GM18526 (cell line): ENCODE results near the gene MSH6.

Source experiments
- POLR2A ChIP-seq: IDR thresholded peaks from 3 replicates; pipeline ENCODE4 v1.6.1; 2011; ENCODE audit not compliant: insufficient read length; ENCODE audit errors: extremely low read depth

The MSH6 gene, protein sequence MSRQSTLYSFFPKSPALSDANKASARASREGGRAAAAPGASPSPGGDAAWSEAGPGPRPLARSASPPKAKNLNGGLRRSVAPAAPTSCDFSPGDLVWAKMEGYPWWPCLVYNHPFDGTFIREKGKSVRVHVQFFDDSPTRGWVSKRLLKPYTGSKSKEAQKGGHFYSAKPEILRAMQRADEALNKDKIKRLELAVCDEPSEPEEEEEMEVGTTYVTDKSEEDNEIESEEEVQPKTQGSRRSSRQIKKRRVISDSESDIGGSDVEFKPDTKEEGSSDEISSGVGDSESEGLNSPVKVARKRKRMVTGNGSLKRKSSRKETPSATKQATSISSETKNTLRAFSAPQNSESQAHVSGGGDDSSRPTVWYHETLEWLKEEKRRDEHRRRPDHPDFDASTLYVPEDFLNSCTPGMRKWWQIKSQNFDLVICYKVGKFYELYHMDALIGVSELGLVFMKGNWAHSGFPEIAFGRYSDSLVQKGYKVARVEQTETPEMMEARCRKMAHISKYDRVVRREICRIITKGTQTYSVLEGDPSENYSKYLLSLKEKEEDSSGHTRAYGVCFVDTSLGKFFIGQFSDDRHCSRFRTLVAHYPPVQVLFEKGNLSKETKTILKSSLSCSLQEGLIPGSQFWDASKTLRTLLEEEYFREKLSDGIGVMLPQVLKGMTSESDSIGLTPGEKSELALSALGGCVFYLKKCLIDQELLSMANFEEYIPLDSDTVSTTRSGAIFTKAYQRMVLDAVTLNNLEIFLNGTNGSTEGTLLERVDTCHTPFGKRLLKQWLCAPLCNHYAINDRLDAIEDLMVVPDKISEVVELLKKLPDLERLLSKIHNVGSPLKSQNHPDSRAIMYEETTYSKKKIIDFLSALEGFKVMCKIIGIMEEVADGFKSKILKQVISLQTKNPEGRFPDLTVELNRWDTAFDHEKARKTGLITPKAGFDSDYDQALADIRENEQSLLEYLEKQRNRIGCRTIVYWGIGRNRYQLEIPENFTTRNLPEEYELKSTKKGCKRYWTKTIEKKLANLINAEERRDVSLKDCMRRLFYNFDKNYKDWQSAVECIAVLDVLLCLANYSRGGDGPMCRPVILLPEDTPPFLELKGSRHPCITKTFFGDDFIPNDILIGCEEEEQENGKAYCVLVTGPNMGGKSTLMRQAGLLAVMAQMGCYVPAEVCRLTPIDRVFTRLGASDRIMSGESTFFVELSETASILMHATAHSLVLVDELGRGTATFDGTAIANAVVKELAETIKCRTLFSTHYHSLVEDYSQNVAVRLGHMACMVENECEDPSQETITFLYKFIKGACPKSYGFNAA (N-terminal part only)

DNA sequence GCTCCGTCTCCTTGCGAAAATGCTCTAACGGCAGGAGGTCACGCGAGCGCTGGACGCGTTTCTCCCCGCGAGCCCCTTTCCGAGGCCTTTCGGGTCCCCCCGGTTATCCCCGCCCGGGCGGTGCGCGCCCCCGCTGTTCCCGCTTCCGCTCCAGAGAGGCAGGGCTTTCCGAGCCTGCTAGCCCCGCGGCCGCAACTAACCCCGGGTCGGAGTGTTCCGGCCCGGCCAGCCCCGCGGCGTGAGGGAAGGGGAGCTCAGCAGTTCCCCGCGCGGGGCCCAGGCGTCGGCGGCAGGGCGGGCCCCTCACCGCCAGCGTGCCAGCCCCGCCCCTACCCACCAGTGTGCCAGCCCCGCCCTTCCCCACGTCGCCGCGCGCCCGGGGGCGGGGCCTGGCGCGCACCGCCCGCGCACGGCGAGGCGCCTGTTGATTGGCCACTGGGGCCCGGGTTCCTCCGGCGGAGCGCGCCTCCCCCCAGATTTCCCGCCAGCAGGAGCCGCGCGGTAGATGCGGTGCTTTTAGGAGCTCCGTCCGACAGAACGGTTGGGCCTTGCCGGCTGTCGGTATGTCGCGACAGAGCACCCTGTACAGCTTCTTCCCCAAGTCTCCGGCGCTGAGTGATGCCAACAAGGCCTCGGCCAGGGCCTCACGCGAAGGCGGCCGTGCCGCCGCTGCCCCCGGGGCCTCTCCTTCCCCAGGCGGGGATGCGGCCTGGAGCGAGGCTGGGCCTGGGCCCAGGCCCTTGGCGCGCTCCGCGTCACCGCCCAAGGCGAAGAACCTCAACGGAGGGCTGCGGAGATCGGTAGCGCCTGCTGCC lies at the start of gene MSH6:
Gene MSH6 (plus strand): TSS at position 475 of the 815 bp plus-strand sequence. CDS start 89 bp downstream, at position 564.
- peak; percentile 79 for TF ChIP-seq POLR2A

DNA sequence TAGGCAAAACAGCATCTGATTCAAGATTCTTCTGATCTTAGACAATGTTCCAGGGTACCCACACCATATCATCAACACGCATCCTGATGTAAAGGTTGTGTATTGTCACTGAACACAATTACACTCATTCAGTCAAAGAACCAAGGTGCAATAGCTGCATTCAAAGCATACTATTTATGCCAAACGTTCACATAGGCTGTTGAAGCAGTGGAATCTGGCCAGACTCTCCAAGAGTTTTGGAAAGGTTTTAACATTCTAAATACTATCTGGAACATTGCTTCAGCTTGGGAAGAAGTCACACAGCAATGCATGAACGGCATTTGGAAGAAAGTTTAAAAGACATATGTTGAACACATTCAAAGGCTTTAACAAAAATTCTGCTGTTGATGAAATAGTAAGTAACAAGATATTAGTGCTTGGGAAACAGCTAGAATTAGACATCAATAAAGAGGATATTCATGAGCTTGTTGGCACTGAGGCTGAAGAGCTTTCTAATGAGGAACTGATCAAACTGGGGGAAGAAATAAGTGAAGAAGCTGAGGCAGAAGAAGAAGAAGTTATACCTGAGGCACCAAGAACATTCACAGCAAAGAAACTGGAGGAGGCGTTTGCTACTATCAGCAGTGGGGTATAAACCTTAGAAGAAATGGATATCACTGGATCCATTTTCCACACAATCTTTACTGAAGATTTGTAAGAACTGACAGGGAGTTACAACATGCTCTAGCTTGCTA lies 47.6 kb upstream of the MSH6 start:
- TF ChIP-seq POLR2A: no peak

DNA sequence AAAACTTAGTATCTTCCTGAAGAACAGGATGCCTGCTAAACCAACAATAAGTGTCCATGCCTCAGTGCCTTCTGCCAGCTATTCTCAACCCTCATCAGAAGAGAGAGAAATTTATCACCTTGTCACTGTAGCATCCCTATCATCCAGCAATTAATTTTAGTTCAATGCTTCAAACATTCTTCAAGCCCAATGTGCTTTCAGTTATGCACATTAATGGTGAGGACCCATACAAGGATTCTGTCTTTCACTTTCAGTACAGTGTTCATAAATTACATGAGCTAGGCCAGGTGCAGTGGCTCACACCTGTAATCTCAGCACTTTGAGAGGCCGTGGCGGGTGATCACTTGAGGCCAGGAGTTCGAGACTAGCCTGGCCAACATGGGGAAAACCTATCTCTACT lies 47.0 kb upstream of the MSH6 start:
- no peak for TF ChIP-seq POLR2A

DNA sequence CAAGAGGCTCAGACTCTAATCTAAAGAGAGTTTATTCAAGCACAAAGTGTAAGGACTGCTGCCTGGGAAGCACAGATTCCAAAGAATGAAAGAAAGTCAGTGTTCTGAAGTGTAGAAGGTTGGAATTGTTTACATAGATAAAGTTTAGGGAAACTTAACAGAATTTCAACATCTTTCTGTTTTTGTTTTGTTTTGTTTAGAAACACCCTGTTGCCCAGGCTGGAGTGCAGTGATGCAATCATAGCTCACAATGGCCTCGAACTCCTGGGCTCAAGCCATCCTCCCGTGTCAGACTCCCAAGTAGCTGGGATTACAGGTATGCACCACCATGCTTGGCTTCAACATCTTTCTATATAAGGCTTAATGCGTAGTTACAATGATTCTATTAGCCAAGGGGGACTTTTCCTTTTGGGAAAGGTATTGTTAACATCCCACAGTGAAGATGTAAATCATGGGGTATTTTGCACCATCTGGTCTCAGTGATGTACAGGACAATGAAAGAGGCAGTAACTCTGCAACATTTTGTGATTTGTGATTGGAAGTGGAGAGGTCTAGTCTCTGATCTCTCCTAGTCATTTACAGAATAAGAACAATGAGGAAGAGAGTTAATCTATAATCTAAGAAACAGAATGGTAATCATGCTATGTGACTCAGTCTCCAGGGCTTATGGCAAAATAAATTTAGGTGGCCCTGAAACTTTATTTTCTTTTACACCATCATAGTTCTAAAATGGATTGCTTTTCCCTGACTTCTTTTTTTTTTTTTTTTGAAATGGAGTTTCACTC lies 45.6 kb upstream of the MSH6 start:
- no peak for TF ChIP-seq POLR2A

DNA sequence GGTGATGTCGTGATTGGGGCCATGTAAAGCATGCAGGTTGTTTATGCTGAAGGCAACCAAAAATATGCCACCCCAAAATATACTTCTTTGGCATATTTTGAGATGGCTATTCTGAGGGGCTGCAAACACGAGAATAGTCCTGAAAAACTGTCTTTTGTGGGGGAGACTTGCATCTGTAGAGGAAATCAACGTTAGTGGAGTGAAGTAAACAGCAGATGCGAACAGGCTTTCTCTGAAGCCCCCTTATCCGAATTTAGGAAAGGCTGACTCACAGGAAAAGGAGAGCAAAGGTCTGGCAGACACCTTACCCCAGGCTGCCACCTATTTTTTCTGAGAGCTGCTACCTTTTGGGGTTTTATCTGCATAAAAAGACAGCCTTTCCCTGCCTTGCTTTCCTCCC lies 44.6 kb upstream of the MSH6 start:
- TF ChIP-seq POLR2A: no peak

DNA sequence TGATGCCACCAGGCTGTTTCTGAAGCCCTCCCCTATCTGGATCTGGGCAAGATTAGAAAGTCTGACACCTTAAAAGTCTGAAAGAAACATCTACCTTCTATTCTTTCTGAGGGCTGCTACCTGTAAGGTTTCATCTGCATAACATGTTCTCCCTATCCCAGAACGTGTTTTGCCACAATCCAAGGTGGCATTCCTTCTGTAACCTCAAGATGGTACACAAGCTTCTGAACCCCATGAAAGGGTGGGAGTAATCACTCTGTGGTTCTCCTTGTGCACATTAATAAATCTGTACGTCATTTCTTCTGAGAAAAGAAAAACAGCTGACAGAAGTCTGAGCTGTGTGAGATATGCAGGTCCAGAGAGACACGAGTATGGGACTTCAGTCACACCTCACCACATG lies 41.8 kb upstream of the MSH6 start:
- TF ChIP-seq POLR2A: no peak

DNA sequence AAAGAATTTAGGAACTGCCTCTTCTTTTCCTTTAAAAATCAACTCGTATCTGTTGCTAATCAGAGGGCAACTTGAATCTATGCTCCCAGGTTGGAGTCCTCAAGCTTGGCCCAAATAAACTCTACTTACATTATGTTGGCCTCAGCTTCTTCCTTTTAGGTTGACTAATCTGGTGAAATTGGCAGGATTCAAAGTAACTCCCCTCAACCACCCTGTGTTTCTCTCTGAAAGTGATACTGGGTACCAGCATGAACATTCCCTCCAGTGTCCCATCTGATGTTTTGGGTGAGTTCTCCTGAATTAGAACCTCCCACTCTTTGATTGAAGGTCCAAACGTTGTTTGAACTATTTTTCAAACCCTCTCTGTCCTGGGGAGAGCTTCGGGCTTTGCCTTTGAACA lies 41.3 kb upstream of the MSH6 start:
- no peak for TF ChIP-seq POLR2A

DNA sequence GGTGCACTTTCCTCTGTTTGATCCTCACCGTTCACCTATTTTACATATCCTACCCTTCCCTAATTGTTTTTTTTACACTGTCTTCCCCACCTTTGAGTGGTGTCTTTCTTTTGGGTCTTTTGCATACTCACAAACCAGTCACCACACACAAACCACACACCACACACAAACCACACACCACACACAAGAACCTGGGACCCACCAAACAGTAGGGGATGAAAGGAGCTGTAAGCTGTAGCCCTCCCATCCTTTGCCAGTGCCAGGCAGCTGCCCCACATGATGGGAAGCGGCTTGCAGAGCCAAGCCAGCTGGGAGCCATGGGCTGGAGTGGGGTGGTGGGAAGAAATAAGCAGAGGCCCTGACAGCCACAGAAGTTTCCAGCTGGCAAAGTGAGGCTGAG lies 38.9 kb upstream of the MSH6 start:
- no peak for TF ChIP-seq POLR2A

DNA sequence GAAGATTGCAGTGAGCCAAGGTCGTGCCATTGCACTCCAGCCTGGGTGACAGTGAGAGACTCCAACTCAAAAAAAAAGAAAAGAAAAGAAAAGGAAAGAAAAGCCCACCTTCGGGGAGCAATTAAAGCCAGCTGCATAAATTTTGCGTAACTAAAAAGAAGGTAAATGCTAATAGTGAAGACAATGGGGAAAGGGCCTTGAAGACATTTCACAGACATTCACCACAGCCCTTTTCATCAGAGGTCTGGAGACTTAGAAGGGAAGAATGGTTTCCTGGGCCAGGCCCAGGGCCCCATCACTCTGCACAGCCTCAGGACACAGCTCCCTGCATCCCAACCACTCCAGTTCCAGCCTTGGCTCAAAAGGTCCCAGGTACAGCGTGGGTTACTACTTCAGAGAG lies 35.1 kb upstream of the MSH6 start:
- no peak for TF ChIP-seq POLR2A

DNA sequence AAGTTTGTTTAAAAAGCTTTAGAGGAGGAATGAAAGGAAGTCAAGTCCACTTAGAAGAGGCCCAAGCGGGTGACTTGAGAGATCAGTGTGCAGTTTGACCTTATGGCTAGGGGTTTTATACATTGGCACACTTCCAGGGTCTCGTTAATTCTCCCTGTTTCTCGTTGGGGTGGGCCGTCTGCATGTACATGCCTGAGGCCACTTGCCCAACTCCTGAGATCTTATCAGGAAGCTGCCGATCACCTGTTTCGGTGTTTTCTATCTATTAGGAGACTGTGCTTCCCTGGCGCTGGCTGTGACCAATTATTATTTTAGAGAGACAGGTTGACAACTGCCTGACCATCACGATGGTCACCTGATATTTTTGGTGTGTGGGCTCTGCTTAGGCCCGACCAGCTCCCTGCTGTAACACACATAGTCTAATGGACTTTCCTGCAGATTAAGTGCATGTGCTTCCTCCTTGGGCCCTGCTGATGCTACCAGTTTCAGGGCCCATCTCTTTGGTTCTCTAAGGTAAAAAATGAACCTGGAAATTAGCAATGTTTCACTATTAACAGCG lies 31.0 kb upstream of the MSH6 start:
- no peak for TF ChIP-seq POLR2A

DNA sequence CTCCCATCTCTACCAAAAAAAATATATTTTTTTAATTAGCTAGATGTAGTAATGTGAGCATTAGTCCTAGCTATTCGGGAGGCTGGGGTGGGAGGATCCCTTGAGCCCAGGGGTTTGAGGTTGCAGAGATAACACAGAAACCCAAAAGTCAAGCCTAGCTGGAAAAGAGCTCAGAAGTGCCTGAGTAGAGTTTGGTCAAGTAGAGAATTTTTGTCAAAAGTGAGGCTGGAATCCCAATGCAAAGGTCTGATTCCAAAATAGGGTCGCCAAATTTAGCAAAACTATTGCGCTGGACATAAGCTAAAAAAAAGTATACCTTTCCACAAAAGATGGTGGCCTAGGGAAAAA lies 15.5 kb upstream of the MSH6 start:
- TF ChIP-seq POLR2A: no peak

DNA sequence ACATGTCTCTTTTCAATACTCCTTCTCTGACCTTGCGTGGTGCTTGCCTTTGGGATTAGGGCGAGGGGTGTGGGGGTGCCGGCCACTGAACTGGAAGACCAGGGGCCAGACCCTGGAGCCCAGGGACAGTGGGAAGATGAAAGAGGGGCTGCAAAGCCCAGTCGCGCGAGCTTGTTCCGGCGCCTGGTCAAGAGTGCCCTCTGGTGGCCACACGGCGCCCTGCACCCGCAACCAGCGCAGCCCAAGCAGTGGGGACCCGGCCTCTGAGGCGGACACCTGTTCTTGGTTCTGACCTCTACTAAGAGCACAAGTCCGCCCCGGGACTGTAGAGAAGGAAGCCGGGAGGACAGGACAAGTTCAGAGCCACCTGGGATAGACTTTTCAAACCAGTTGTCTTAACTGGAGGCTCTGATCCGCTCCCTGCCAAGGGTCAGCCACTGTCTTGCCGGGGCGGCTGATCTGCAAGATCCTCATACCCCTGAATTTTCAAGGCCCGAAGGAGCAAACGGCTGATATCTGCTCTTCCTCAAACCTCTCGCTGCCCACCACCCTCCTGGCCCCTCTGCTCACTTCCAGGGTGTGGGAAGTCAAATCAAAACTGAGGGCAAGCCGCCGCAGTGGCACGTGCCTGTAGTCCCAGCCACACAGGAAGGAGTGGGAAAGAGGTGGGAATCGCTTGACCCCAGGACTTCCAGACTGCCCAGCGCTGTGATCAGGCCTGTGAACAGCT lies 14.9 kb upstream of the MSH6 start:
- no peak for TF ChIP-seq POLR2A
